Right cardiac atrium (tissue), 5 donors: ENCODE results near the gene CYP2A13. TPM values are rescaled to one million over a fixed set of nuclear protein-coding genes. Genes with fewer than 3 reads are reported as not detected.
"Not testable (repeated sequence)": the region's sequence is repeated elsewhere in the genome, so short reads cannot be mapped to it uniquely, and the experiment has no call there.

ENCODE experiments used
- ATAC-seq, 2 donors: fragments of 200-7000 bp; cut with Tn5 transposase; one replicate each; pipeline versions ENCODE4 v1.8.0 to v1.9.1; 2020; ENCODE audit warnings: moderate library complexity in 2 of 2, mild to moderate bottlenecking in 1 of 2
- DNase-seq, 3 donors: peaks; one replicate each; pipeline ENCODE4 v3.0.0-alpha.2; 2020
- H3K27ac ChIP-seq: one replicate; pipeline ENCODE4 v1.5.1; 2013; ENCODE audit warnings: mild to moderate bottlenecking, low read length, control low read depth, moderate library complexity
- H3K27me3 ChIP-seq: one replicate; pipeline ENCODE4 v1.6.1; 2013; ENCODE audit not compliant: control insufficient read depth, insufficient read depth
- H3K4me1 ChIP-seq: one replicate; pipeline ENCODE4 v1.6.1; 2013; ENCODE audit warnings: low read length; ENCODE audit not compliant: control insufficient read depth, insufficient read depth
- H3K4me3 ChIP-seq: one replicate; pipeline ENCODE4 v1.5.1; 2013; ENCODE audit warnings: low read length, control low read depth
- H3K9me3 ChIP-seq: one replicate; pipeline ENCODE4 v1.6.1; 2013; ENCODE audit warnings: low read length; ENCODE audit not compliant: control insufficient read depth
- WGBS: extraction: QIAGEN DNeasy Blood & Tissue Kit; methylation state at CpG from one replicate; pipeline ENCODE4 v1.1.7; 2013; 5-methylcytosine and 5-hydroxymethylcytosine counted together
- intact Hi-C, 4 donors: fragments of 100-400 bp; cut with DNase I; formaldehyde crosslinking; loops; one replicate each; pipeline versions ENCODE4 v1.11.0 to v1.14.0; 2022 to 2023
- polyA plus RNA-seq: library from polyadenylated mRNA; stranded (reverse); fragments of 200-250 nt; gene quantifications from one replicate; pipeline ENCODE4 v1.2.3, GENCODE V29; 2013
- total RNA-seq, 4 donors: library from RNA; stranded (reverse); fragmentation: NEBNext Ultra II Directional; extraction: Animal tissue kit (Norgen Biotek cat#: 25700); gene quantifications; one replicate each; pipeline ENCODE4 v1.2.1, GENCODE V29; 2021
- donor health status: healthy with polysubstance abuse.
- donor health status: DM: no; HTN: yes; CAD: no.
- donor health status: DM: no; HTN: no; CAD: no.
- donor health status: DM: no; HTN: yes; CAD: no; lungs with severe emphysema.
- donor health status: DM: yes; HTN: yes; CAD: no.

The CYP2A13 gene
- total and polyA plus RNA-seq, 5 donors, result not detected

- 61% methylated on average over 15 of the region's 15 CpGs for WGBS
Measured at GRCh38 chr19:41095703-41096102, 7.5 kb downstream of the CYP2A13 start.

GRCh38 chr19:41096353-41096752 is 8.1 kb downstream of the CYP2A13 start:
- no peak overlapping the region for H3K4me3 ChIP-seq
- ATAC-seq, result no peak
- 75% methylated on average over 7 of the region's 7 CpGs for WGBS

More at GRCh38 chr19:41095703-41096102, 7.5 kb downstream of the CYP2A13 start:
- ATAC-seq, result no peak
- H3K27ac ChIP-seq, result no peak overlapping the region
- no peaks in the 10 kb centered on the region for H3K9me3 ChIP-seq
- no peaks in the 10 kb centered on the region for H3K4me1 ChIP-seq
- no peak for DNase-seq
- intact Hi-C loops, result no loop called here
- H3K4me3 ChIP-seq, result no peak overlapping the region
- H3K27me3 ChIP-seq, result no peaks in the 10 kb centered on the region

GRCh38 chr19:41097302-41097701 is 9.1 kb downstream of the CYP2A13 start:
- 73% methylated on average over 2 of the region's 2 CpGs for WGBS
- H3K9me3 ChIP-seq, result no peaks in the 10 kb centered on the region
- H3K4me1 ChIP-seq, result no peaks in the 10 kb centered on the region
- DNase-seq (no peak), ATAC-seq (no peak)
- no peak overlapping the region for H3K27ac ChIP-seq
- H3K27me3 ChIP-seq, result no peaks in the 10 kb centered on the region
- H3K4me3 ChIP-seq, result no peak overlapping the region
- intact Hi-C loops, result no loop called here

More at GRCh38 chr19:41096353-41096752, 8.1 kb downstream of the CYP2A13 start:
- intact Hi-C loops, result no loop called here
- Histone ChIP-seq H3K9me3 (no peaks in the 10 kb centered on the region), H3K27ac (no peak overlapping the region), H3K4me1 (no peaks in the 10 kb centered on the region), H3K27me3 (no peaks in the 10 kb centered on the region)
- DNase-seq, result no peak

GRCh38 chr19:41098762-41099161 is 10.5 kb downstream of the CYP2A13 start:
- Histone ChIP-seq H3K9me3 (no peaks in the 10 kb centered on the region), H3K4me3 (no peak overlapping the region), H3K27me3 (no peaks in the 10 kb centered on the region), H3K4me1 (no peaks in the 10 kb centered on the region), H3K27ac (no peak overlapping the region)
- ATAC-seq, result no peak
- no peak for DNase-seq
- intact Hi-C loops, result no loop called here
- 72% methylated on average over 5 of the region's 5 CpGs for WGBS

- H3K4me3 ChIP-seq, H3K27ac ChIP-seq, H3K27me3 ChIP-seq, H3K9me3 ChIP-seq, ATAC-seq, H3K4me1 ChIP-seq, intact Hi-C loops, DNase-seq: not testable (repeated sequence)
- WGBS, result 86% methylated on average over 1 of the region's 1 CpG
Measured at GRCh38 chr19:41102210-41102609, 14.0 kb downstream of the CYP2A13 start.

- Histone ChIP-seq H3K4me1 (no peaks in the 10 kb centered on the region), H3K27me3 (no peaks in the 10 kb centered on the region), H3K27ac (no peak overlapping the region), H3K9me3 (no peaks in the 10 kb centered on the region), H3K4me3 (no peak overlapping the region)
- ATAC-seq (no peak), DNase-seq (no peak)
- WGBS, result 79% methylated on average over 3 of the region's 3 CpGs
- intact Hi-C loops, result no loop called here
Measured at GRCh38 chr19:41106177-41106576, 17.9 kb downstream of the CYP2A13 start.

- ATAC-seq, result no peak
- no peak for DNase-seq
- no peaks in the 10 kb centered on the region for H3K27me3 ChIP-seq
- H3K27ac ChIP-seq, result no peak overlapping the region
- no peaks in the 10 kb centered on the region for H3K4me1 ChIP-seq
- H3K9me3 ChIP-seq, result no peaks in the 10 kb centered on the region
- intact Hi-C loops, result no loop called here
- 85% methylated on average over 9 of the region's 9 CpGs for WGBS
- H3K4me3 ChIP-seq, result no peak overlapping the region
Measured at GRCh38 chr19:41111296-41111695, 23.0 kb downstream of the CYP2A13 start.

- DNase-seq (no peak), ATAC-seq (no peak)
- Histone ChIP-seq H3K4me3 (no peak overlapping the region), H3K9me3 (no peaks in the 10 kb centered on the region), H3K27ac (no peak overlapping the region), H3K27me3 (no peaks in the 10 kb centered on the region), H3K4me1 (no peaks in the 10 kb centered on the region)
- intact Hi-C loops, result no loop called here
- WGBS, result 89% methylated on average over 5 of the region's 5 CpGs
Measured at GRCh38 chr19:41111750-41112295, 23.6 kb downstream of the CYP2A13 start.

- H3K27ac ChIP-seq, result no peak overlapping the region
- ATAC-seq (no peak), DNase-seq (no peak)
- no peaks in the 10 kb centered on the region for H3K27me3 ChIP-seq
- 77% methylated on average over 7 of the region's 7 CpGs for WGBS
- H3K9me3 ChIP-seq, result no peaks in the 10 kb centered on the region
- intact Hi-C loops, result no loop called here
- no peaks in the 10 kb centered on the region for H3K4me1 ChIP-seq
- H3K4me3 ChIP-seq, result no peak overlapping the region
Measured at GRCh38 chr19:41112728-41113290, 24.6 kb downstream of the CYP2A13 start.

- no peaks in the 10 kb centered on the region for H3K9me3 ChIP-seq
Measured at GRCh38 chr19:41114132-41114531, 25.9 kb downstream of the CYP2A13 start, which contains the start of gene CYP2F1. Gene CYP2F1, plus strand, starts transcription at chr19:41114432. Its CDS starts 1,757 bp downstream, at chr19:41116189.

GRCh38 chr19:41116261-41116660 is 28.0 kb downstream of the CYP2A13 start:
- 72% methylated on average over 8 of the region's 8 CpGs for WGBS
- Histone ChIP-seq H3K9me3 (no peaks in the 10 kb centered on the region), H3K4me1 (no peaks in the 10 kb centered on the region), H3K27ac (no peak overlapping the region), H3K27me3 (no peaks in the 10 kb centered on the region), H3K4me3 (no peak overlapping the region)
- DNase-seq, result no peak
- intact Hi-C loops, result no loop called here
- ATAC-seq, result no peak

More at GRCh38 chr19:41114132-41114531, 25.9 kb downstream of the CYP2A13 start, which contains the start of gene CYP2F1:
- Histone ChIP-seq H3K27ac (no peak within 1 kb of the TSS), H3K4me3 (no peak within 1 kb of the TSS), H3K27me3 (no peaks in the 10 kb centered on the region), H3K4me1 (no peaks in the 10 kb centered on the region)
- intact Hi-C loops, result no loop called here
- DNase-seq (no peak), ATAC-seq (no peak)
- 58% methylated on average over 7 of the region's 7 CpGs for WGBS
